Neural cell (in vitro differentiated cells): ENCODE data around the gene ARNT2. TPM values are rescaled to one million over a fixed set of nuclear protein-coding genes. Genes with fewer than 3 reads are reported as not detected.

Source experiments
- H2AFZ ChIP-seq: fragments of 200-600, 300-800 bp; sonication (generic), shearing (Covaris generic); 2 replicates; pipeline ENCODE4 v1.6.0; 2014; ENCODE audit warnings: low read depth, mild to moderate bottlenecking, antibody characterized with exemption, low read length, moderate library complexity
- H3F3A ChIP-seq: fragments of 200-600 bp; shearing (Covaris generic); 2 replicates; pipeline ENCODE4 v1.6.1; 2016; ENCODE audit warnings: mild to moderate bottlenecking, moderate library complexity, mixed read lengths, antibody characterized with exemption, low read length; ENCODE audit not compliant: insufficient read depth, poor library complexity, severe bottlenecking
- H3K27ac ChIP-seq: fragments of 200-600, 300-800 bp; sonication (generic), shearing (Covaris generic); 2 replicates; pipeline ENCODE4 v1.5.1; 2014; ENCODE audit warnings: mild to moderate bottlenecking, low read length, moderate library complexity
- H3K27me3 ChIP-seq: fragments of 300-800, 200-600 bp; sonication (generic), shearing (Covaris generic); 2 replicates; pipeline ENCODE4 v1.6.0; 2014; ENCODE audit warnings: mild to moderate bottlenecking, low read depth, low read length, moderate library complexity; ENCODE audit not compliant: insufficient read depth
- H3K36me3 ChIP-seq: fragments of 300-800, 200-600 bp; sonication (generic), shearing (Covaris generic); 2 replicates; pipeline ENCODE4 v1.5.1; 2014; ENCODE audit warnings: mild to moderate bottlenecking, antibody characterized with exemption, low read length, moderate library complexity; ENCODE audit not compliant: insufficient read depth
- H3K4me2 ChIP-seq: fragments of 300-800, 200-600 bp; sonication (generic), shearing (Covaris generic); 2 replicates; pipeline ENCODE4 v1.6.0; 2014; ENCODE audit warnings: mild to moderate bottlenecking, low read length
- H3K4me3 ChIP-seq: fragments of 300-800, 200-600 bp; sonication (generic), shearing (Covaris generic); 2 replicates; pipeline ENCODE4 v1.5.1; 2014; ENCODE audit warnings: mild to moderate bottlenecking, low read length, moderate library complexity
- H3K79me2 ChIP-seq: fragments of 200-600 bp; shearing (Covaris generic); replicated peaks from 2 replicates; pipeline ENCODE4 v1.6.0; 2014; ENCODE audit warnings: mild to moderate bottlenecking, low read length, moderate library complexity; ENCODE audit not compliant: insufficient read depth
- H3K9ac ChIP-seq: fragments of 300-800, 200-600 bp; sonication (generic), shearing (Covaris generic); 2 replicates; pipeline ENCODE4 v1.6.1; 2016; ENCODE audit warnings: mild to moderate bottlenecking, low read length, mixed read lengths
- H3K9me2 ChIP-seq: fragments of 200-600 bp; shearing (Covaris generic); 2 replicates; pipeline ENCODE4 v1.6.1; 2016; ENCODE audit warnings: mild to moderate bottlenecking, low read length, mixed read lengths; ENCODE audit not compliant: insufficient read depth
- H3K9me3 ChIP-seq: fragments of 200-600, 300-800 bp; sonication (generic), shearing (Covaris generic); 2 replicates; pipeline ENCODE4 v1.6.1; 2016; ENCODE audit warnings: mild to moderate bottlenecking, mixed run types, low read length, moderate library complexity, mixed read lengths
- H4K20me1 ChIP-seq: fragments of 200-600 bp; shearing (Covaris generic); 2 replicates; pipeline ENCODE4 v1.6.1; 2016; ENCODE audit warnings: mild to moderate bottlenecking, mixed run types; ENCODE audit not compliant: insufficient read depth
- CTCF ChIP-seq: fragments of 450-650 bp; IDR thresholded peaks from 2 replicates; pipeline ENCODE4 v1.5.1; 2014; ENCODE audit warnings: antibody characterized with exemption, mild to moderate bottlenecking, moderate library complexity; ENCODE audit not compliant: poor library complexity, severe bottlenecking
- EP300 ChIP-seq: fragments of 450-650 bp; conservative IDR thresholded peaks from 2 replicates; pipeline ENCODE4 v1.6.1; 2014; ENCODE audit warnings: antibody characterized with exemption, mild to moderate bottlenecking, moderate library complexity; ENCODE audit not compliant: poor library complexity, severe bottlenecking
- EZH2 ChIP-seq: fragments of 200-600, 300-800 bp; shearing (Covaris generic), sonication (generic); IDR thresholded peaks from 2 replicates; pipeline ENCODE4 v1.6.1; 2014; ENCODE audit warnings: antibody characterized with exemption, low read length, borderline replicate concordance, mild to moderate bottlenecking; ENCODE audit not compliant: insufficient read depth, poor library complexity, severe bottlenecking
- MXI1 ChIP-seq: fragments of 450-650 bp; conservative IDR thresholded peaks from 2 replicates; pipeline ENCODE4 v1.6.1; 2014; ENCODE audit warnings: antibody characterized with exemption, mild to moderate bottlenecking; ENCODE audit not compliant: poor library complexity, severe bottlenecking
- POLR2AphosphoS5 ChIP-seq: IDR thresholded peaks from 2 replicates; pipeline ENCODE4 v1.6.1; 2012
- RAD21 ChIP-seq: fragments of 450-650 bp; conservative IDR thresholded peaks from 2 replicates; pipeline ENCODE4 v1.6.1; 2014; ENCODE audit warnings: antibody characterized with exemption, mild to moderate bottlenecking, moderate library complexity
- REST ChIP-seq: IDR thresholded peaks from 2 replicates; pipeline ENCODE4 v1.6.1; 2012; ENCODE audit warnings: borderline replicate concordance
- SMC3 ChIP-seq: fragments of 450-650 bp; conservative IDR thresholded peaks from 2 replicates; pipeline ENCODE4 v1.6.1; 2014; ENCODE audit warnings: antibody characterized with exemption, mild to moderate bottlenecking, moderate library complexity; ENCODE audit not compliant: poor library complexity
- TAF1 ChIP-seq: IDR thresholded peaks from 2 replicates; pipeline ENCODE4 v1.6.1; 2012; ENCODE audit warnings: low read depth
- polyA plus RNA-seq: library from polyadenylated mRNA; depleted of rRNA; stranded (reverse); fragments of >200 nt; gene quantifications from 2 replicates; pipeline ENCODE4 v1.2.3, GENCODE V29; 2014

ARNT2 gene
- polyA plus RNA-seq, 1 donor from 2014 or later, result 41.2 TPM

GRCh38 chr15:80461356-80462095, 57.3 kb downstream of the ARNT2 start:
- Histone ChIP-seq H2AFZ (no peak overlapping the region), H3K27ac (no peak overlapping the region)

GRCh38 chr15:80462111-80462510, 57.9 kb downstream of the ARNT2 start:
- Histone ChIP-seq H3K4me2 (no peak overlapping the region), H3K27ac (no peak overlapping the region), H3K9ac (no peak overlapping the region), H3K9me2 (no peaks in the 10 kb centered on the region), H3K9me3 (no peaks in the 10 kb centered on the region), H3K36me3 (peaks cover 3% of the 10 kb centered on the region), H3K4me3 (no peak overlapping the region), H3K79me2 (no peaks in the 10 kb centered on the region), H3K27me3 (no peaks in the 10 kb centered on the region), H4K20me1 (no peaks in the 10 kb centered on the region), H3F3A (no peaks in the 10 kb centered on the region), H2AFZ (no peak overlapping the region)
- no peak for TF ChIP-seq EP300
- TF ChIP-seq TAF1, result no peak
- TF ChIP-seq SMC3, result no peak
- no peak for TF ChIP-seq EZH2
- TF ChIP-seq REST, result no peak
- no peak for TF ChIP-seq POLR2AphosphoS5
- TF ChIP-seq RAD21, result no peak
- no peak for TF ChIP-seq MXI1
- TF ChIP-seq CTCF, result no peak

More at GRCh38 chr15:80461356-80462095, 57.3 kb downstream of the ARNT2 start:
- Histone ChIP-seq H3F3A (no peaks in the 10 kb centered on the region), H3K36me3 (peaks cover 3% of the 10 kb centered on the region), H3K27me3 (no peaks in the 10 kb centered on the region), H3K4me3 (no peak overlapping the region), H4K20me1 (no peaks in the 10 kb centered on the region), H3K9me2 (no peaks in the 10 kb centered on the region), H3K9me3 (no peaks in the 10 kb centered on the region), H3K79me2 (no peaks in the 10 kb centered on the region), H3K9ac (no peak overlapping the region), H3K4me2 (no peak overlapping the region)
- no peak for TF ChIP-seq TAF1
